Astrocyte of the spinal cord (primary cell): Measurements from ENCODE around the gene LCE1B.

ENCODE experiments used
- DNase-seq: peaks from one replicate; pipeline ENCODE4 v3.0.0; 2011; ENCODE audit warnings: low read depth, low spot score
- H3K4me3 ChIP-seq: 2 replicates; pipeline ENCODE4 v1.5.1; 2011; ENCODE audit warnings: low read depth, mild to moderate bottlenecking, low read length, moderate library complexity
- in situ Hi-C: cut with HindIII; loops from 2 replicates; pipeline ENCODE4 v1.10.0; 2017; ENCODE audit warnings: low sequenced_read_pairs
- TF ChIP-seq, protein P1 (sequence below): IDR thresholded peaks from 2 replicates; pipeline ENCODE4 v1.5.1; 2012; ENCODE audit warnings: low read depth, mild to moderate bottlenecking, low read length, inconsistent platforms

The LCE1B gene

DNA sequence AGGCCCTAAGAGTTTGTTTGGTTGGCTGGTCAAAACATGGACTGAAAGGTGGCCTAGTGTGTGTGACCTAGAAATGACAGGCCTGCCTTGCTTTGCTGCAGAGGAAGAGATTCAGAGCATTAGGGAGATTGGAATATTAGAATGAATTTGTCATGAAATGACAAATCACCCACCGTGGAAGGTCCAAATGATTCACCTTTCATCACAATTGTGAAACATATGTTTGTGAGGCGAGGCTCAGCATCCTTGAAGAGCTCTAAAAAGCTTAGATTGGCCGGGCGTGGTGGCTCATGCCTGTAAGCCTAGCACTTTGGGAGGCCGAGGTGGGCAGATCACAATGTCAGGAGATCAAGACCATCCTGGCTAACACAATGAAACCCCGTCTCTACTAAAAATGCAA is 5.5 kb downstream of the LCE1B start:
- H3K4me3 ChIP-seq, result no peak overlapping the region
- in situ Hi-C loops, result no loop called here
- TF ChIP-seq, protein P1, sequence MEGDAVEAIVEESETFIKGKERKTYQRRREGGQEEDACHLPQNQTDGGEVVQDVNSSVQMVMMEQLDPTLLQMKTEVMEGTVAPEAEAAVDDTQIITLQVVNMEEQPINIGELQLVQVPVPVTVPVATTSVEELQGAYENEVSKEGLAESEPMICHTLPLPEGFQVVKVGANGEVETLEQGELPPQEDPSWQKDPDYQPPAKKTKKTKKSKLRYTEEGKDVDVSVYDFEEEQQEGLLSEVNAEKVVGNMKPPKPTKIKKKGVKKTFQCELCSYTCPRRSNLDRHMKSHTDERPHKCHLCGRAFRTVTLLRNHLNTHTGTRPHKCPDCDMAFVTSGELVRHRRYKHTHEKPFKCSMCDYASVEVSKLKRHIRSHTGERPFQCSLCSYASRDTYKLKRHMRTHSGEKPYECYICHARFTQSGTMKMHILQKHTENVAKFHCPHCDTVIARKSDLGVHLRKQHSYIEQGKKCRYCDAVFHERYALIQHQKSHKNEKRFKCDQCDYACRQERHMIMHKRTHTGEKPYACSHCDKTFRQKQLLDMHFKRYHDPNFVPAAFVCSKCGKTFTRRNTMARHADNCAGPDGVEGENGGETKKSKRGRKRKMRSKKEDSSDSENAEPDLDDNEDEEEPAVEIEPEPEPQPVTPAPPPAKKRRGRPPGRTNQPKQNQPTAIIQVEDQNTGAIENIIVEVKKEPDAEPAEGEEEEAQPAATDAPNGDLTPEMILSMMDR, result no peak
- no peak for DNase-seq

DNA sequence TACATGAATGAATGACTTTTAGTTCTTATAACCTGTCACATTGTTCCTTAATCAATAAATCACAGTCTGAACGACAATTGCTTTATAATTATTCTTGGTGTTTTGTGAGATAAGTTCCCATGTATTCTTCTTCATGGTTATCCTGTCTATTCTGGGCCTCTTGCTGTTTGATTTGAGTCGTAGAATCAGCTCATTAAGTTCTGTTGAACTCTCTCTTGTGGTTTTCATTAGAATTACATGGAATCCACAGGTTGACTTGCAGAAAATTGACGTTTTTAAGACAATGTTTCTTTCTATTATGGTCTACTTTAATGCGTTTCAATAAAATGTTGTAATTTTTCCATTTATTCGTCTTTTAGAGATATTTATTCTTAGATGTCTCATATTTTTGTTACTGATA is 11.5 kb downstream of the LCE1B start:
- no peak for DNase-seq
- no peak overlapping the region for H3K4me3 ChIP-seq
- in situ Hi-C loops, result no loop called here
- TF ChIP-seq, protein P1, result no peak

DNA sequence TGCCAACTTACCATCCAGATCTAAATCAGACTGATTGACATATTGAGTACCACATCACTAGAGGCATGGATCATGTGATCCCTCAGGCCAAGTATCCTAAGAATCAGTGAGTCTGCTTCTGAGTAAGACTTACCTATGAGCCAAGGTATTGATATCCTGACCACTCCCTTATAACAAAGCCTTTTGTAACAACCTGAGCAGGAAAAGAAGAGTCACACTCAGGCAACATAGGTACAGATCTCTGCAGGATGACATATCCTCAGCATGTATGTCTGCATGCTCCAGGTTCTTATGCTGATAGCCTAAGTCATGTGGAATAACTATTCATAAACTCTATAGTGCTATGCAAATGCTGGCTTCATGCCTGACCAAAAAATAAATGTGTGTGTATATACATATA is 13.2 kb downstream of the LCE1B start:
- H3K4me3 ChIP-seq, result no peak overlapping the region
- in situ Hi-C loops, result no loop called here
- DNase-seq, result no peak
- TF ChIP-seq, protein P1, result no peak

DNA sequence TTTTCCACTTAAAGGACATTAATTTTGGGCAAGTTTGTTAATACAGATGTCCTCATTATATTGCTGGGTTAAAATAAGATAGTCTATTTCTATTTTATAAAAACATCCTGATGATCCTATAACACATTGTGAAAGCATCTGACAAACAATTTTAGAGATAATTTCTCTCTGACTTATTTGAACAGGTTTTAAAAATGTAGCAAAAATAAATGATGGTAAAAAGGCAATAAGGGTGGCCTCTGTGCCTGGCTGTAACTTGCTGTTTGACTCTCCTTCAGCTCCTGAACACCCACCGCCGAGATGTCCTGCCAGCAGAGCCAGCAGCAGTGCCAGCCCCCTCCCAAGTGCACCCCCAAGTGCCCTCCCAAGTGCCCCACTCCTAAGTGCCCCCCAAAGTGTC is 15.4 kb downstream of the LCE1B start, which contains the start of gene LCE1A:
TSS of gene LCE1A (plus strand) at position 301 of the 400 bp plus-strand sequence. CDS start at position 301, 0 bp downstream.
- H3K4me3 ChIP-seq, result no peak within 1 kb of the TSS
- in situ Hi-C loops, result no loop called here
- TF ChIP-seq, protein P1, result no peak
- DNase-seq, result no peak

DNA sequence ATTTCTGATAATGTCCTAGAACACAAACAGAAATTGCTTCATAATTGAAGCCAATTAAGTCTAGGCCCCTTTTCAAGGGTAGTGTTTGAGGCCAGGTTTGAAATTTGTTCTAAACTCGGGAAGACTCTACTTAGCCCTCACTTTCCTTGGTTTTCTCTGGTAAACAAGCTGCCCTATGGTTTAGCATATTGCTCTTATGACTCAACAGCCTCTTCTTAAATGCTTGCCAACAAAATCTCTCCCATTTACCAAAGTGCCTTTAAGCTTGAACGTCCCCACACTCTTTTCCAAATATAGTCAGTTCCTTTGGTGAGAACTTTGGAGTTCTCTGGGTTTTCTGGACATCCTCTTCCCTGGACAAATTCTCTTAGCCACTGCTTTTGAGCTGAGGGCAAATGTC is 25.1 kb downstream of the LCE1B start:
- in situ Hi-C loops, result no loop called here
- TF ChIP-seq, protein P1, result no peak
- DNase-seq, result no peak
- H3K4me3 ChIP-seq, result no peak overlapping the region

DNA sequence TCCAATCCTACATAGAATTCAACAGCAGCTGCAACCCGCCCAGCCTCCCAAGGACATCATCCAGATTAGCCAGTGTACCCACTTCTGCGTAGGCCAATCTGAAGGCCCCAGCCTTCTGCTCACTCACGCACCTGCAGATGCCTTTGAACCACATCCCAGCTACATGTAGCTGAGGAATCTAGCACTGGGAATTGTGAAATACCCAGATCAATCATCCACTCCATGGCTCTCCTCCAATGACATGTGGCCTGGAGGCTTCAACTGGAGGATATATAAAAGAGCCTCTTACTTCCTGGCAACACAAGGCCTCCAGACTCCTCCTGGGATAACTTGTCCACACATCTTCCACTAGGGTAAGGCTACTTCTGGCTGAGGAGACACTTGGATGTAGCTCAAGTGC is 30.8 kb downstream of the LCE1B start, which contains the start of gene LCE6A:
TSS of gene LCE6A (plus strand) at position 301 of the 400 bp plus-strand sequence. CDS start 665 bp downstream, outside the sequence.
- H3K4me3 ChIP-seq, result no peak within 1 kb of the TSS
- in situ Hi-C loops, result no loop called here
- DNase-seq, result no peak
- TF ChIP-seq, protein P1, result no peak

DNA sequence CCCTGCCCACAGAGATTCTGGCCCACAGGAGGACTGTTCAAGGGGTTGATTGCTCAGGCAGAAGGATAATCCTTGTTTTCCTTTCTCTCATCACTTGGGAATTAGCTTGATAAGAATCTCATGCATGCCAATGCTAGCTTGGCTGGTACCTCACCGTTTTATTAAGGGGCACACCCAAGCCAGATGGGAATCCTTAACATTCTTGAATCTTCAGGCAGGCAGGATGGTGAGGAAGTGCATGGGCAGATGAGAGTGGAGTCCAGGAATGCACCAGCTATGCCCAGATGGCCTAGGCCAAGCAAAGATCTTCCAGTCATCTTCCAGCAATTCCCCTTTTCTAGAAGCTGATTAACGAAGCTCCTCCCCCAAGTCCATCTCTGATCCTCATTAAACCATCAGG is 43.9 kb downstream of the LCE1B start:
- H3K4me3 ChIP-seq, result no peak overlapping the region
- in situ Hi-C loops, result no loop called here
- no peak for DNase-seq
- TF ChIP-seq, protein P1, result no peak
